Body of pancreas (tissue), 4 donors: ENCODE data around the gene SDCBP2.

ENCODE experiments used
- POLR2A ChIP-seq, 3 donors: fragments of 450-650 bp; IDR thresholded peaks; one replicate each; pipeline ENCODE4 v1.6.1; 2016; ENCODE audit warnings: antibody characterized with exemption in 3 of 3, mild to moderate bottlenecking in 2 of 3
- TF ChIP-seq, protein P1 (sequence below), 7 experiments: fragments of 450-650 bp in 4 of 7; fragments of 200-600 bp in 3 of 7; sonication (generic) in 3 of 7; IDR thresholded peaks; one replicate each; pipeline ENCODE4 v1.5.1; 2016 to 2019; ENCODE audit warnings: antibody characterized with exemption in 7 of 7

DNA sequence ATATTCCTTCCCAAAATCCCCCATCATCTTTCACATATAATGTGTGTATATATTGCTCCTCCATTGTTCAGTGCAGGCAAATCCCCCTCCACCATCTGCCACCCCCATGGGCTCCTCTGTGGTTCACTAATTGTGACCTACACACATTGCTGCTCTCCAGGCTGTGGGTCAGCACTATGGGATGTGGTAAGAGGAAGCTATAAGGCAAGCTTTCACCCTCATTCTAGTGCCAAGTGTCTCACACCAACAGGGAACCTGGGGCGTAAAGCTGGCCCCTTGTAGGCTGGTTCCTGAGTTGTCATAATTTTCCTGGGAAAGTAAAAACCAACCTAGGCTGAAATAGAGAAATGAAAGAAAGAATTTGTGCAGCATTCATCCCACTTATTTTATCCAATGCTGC lies 47.1 kb upstream of the SDCBP2 start:
- TF ChIP-seq, protein P1, sequence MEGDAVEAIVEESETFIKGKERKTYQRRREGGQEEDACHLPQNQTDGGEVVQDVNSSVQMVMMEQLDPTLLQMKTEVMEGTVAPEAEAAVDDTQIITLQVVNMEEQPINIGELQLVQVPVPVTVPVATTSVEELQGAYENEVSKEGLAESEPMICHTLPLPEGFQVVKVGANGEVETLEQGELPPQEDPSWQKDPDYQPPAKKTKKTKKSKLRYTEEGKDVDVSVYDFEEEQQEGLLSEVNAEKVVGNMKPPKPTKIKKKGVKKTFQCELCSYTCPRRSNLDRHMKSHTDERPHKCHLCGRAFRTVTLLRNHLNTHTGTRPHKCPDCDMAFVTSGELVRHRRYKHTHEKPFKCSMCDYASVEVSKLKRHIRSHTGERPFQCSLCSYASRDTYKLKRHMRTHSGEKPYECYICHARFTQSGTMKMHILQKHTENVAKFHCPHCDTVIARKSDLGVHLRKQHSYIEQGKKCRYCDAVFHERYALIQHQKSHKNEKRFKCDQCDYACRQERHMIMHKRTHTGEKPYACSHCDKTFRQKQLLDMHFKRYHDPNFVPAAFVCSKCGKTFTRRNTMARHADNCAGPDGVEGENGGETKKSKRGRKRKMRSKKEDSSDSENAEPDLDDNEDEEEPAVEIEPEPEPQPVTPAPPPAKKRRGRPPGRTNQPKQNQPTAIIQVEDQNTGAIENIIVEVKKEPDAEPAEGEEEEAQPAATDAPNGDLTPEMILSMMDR (IDR thresholded peaks at IDR 0.05), result no peak
- no peak for TF ChIP-seq POLR2A (IDR thresholded peaks at IDR 0.05)
